ENCODE data around the gene BAX. TPM values are rescaled to one million over a fixed set of nuclear protein-coding genes. Genes with fewer than 3 reads are reported as not detected.

Gene BAX
- total RNA-seq, 1 donor from 2014 or later = 111 TPM

DNA sequence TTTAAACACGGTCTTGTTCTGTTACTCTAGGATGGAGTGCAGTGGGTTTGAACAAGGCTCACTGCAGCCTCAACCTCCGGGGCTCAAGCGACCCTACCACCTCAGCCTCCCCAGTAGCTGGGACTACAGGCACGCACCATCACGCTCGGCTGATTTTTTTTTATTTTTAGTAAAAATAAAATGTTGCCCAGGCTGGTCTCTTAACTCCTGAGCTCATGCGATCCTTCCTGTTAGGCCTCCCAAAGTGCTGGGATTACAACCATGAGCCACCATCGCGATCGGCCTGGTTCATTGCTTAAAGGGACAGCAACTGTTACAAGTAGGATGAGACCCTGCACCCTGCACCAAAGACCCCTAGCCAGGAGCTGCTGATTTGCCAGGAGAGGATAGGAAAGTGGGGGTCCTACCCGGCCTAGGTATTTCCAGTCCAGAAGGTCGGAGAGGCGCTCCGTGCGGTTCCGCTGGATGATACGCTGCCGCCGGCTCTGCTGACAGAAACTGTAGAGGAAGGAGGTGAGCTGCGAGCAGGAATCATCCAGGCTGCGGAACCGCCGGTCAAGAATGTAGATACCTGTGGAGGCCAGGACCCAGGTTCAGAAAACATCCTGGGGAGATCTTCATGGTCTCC is 15.6 kb downstream of the BAX start:
- POLR2A ChIA-PET = interaction anchor here (0.5 to 8.1 kb wide), 15 partner anchors 8 to 1871 kb away, joined by 3 to 179 read pairs (median 6); partner anchors contain the start of genes CA11, GYS1, HSD17B14 and PPP1R15A
- intact Hi-C loops (cut with micrococcal nuclease) = loop anchor here (2.0 kb wide), 2 partner anchors 23 to 127 kb away; partner anchors contain the start of genes GYS1 and RUVBL2
- TF ChIP-seq, protein P1, sequence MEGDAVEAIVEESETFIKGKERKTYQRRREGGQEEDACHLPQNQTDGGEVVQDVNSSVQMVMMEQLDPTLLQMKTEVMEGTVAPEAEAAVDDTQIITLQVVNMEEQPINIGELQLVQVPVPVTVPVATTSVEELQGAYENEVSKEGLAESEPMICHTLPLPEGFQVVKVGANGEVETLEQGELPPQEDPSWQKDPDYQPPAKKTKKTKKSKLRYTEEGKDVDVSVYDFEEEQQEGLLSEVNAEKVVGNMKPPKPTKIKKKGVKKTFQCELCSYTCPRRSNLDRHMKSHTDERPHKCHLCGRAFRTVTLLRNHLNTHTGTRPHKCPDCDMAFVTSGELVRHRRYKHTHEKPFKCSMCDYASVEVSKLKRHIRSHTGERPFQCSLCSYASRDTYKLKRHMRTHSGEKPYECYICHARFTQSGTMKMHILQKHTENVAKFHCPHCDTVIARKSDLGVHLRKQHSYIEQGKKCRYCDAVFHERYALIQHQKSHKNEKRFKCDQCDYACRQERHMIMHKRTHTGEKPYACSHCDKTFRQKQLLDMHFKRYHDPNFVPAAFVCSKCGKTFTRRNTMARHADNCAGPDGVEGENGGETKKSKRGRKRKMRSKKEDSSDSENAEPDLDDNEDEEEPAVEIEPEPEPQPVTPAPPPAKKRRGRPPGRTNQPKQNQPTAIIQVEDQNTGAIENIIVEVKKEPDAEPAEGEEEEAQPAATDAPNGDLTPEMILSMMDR (IDR thresholded peaks at IDR 0.05) = no peak
- CTCF ChIA-PET = interaction anchor here (0.6 to 5.6 kb wide), 28 partner anchors 8 to 245 kb away, joined by 3 to 49 read pairs (median 6); partner anchors contain the start of genes BAX, GYS1, HSD17B14 and NUCB1
- ATAC-seq (ENCODE audit: low read depth) (no peak), DNase-seq (no peak)
- peaks cover 59% of the 10 kb centered on the region for H3K36me3 Mint-ChIP-seq (ENCODE audit: low read depth)
- no peak overlapping the region for H3K4me3 Mint-ChIP-seq
- no peak overlapping the region for H3K27ac Mint-ChIP-seq
- H3K27me3 Mint-ChIP-seq = no peaks in the 10 kb centered on the region
- no peaks in the 10 kb centered on the region for H3K9me3 Mint-ChIP-seq
- H3K4me1 Mint-ChIP-seq = peaks cover 37% of the 10 kb centered on the region

DNA sequence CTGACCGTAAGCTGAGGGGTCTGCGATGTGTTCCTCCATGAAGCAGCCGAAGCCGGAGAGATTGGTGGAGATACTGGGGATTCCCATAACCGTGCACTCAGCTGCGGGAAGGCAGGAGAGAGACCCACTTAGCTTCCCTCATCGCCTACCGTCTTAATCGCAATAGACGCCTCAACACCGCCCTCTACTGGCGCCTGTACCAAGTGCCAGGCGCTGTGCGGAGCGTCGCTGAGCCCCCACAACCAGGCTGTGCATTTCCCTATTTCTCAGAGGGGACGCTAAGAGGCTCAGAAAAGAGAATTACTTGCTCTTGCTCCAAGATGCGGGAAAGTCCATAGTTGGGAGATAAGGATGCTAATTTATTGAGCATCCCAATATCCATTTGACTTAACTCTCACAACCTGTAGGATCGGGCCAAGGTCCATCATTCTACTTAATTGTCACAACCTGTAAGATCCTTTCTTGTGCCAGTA is 16.3 kb downstream of the BAX start:
- ATAC-seq (ENCODE audit: low read depth) = peak; percentile 91
- Mint-ChIP-seq H3K4me1 (peaks cover 30% of the 10 kb centered on the region), H3K9me3 (no peaks in the 10 kb centered on the region), H3K36me3 (ENCODE audit: low read depth) (peaks cover 52% of the 10 kb centered on the region), H3K4me3 (no peak overlapping the region), H3K27me3 (no peaks in the 10 kb centered on the region), H3K27ac (peak overlapping the region; percentile 46)
- peak; percentile 79 for DNase-seq
- CTCF ChIA-PET = interaction anchor here (0.6 to 5.6 kb wide), 28 partner anchors 9 to 245 kb away, joined by 3 to 49 read pairs (median 6); partner anchors contain the start of genes BAX, GYS1, HSD17B14 and NUCB1
- intact Hi-C loops (cut with micrococcal nuclease) = loop anchor here (1.0 to 2.0 kb wide), 5 partner anchors 22 to 183 kb away; partner anchors contain the start of genes GYS1 and RUVBL2
- POLR2A ChIA-PET = interaction anchor here (0.5 to 8.1 kb wide), 15 partner anchors 8 to 1872 kb away, joined by 3 to 179 read pairs (median 8); partner anchors contain the start of genes CA11, GYS1, HSD17B14 and PPP1R15A
- TF ChIP-seq, protein P1 (IDR thresholded peaks at IDR 0.05) = peak; percentile 97

DNA sequence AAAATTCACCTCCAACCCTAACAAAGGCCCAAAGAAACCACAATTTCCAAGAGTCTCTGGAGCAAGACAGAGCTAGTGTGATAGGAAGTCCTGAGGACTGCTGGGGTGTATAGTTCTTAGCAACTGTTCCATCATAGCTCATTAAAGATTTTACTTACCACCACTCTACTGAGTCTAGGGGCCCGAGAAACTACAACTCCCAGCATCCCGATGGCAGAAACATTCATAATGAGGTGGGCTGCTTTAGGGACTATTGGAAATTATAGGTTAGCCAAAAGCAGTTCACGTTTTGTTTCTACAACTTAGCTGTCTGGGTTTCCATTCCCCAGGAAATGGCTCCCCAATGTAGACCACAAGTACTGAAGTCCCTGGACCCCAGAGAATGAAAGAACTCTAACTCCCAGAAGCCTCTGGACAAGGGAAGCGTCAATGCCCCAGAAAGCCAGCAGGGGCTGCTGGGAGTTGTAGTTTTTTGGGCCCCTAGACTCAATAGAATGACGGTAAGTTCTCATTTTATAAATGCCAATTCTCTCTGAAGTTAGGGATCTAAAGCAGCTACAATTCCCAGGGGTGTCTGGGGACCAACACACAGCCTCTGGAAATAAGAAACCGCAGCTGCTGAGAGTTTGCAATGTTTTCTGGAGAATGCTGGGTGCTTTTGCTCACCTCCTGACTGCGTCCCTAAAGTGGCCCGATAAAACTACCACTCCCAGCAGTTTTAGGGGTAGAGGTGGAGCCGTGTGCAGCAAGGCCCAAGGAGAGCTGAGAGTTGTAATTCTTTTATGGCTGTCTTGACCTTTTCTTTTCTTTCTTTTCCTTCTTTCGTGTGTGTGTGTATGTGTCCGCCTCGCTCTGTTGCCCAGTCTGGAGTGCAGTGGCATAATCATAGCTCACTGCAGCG is 21.5 kb downstream of the BAX start:
- H3K4me3 Mint-ChIP-seq = no peak overlapping the region
- no peak for DNase-seq

DNA sequence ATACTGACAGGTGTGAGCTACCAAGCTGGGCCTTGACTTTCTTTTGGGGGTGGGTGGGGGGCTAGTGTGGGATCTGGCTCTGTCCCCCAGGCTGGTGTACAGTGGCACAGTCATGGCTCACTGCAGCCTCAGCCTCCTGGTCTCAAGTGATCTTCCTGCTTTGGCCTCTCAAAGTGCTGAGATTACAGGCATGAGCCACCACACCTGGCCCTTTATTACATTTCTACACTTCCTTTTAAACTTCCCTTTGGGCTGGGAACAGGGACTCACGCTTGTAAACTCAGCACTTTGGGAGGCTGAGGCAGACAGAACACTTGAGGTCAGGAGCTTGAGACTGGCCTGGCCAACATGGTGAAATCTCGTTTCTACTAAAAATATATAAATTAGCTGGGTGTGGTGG is 22.4 kb downstream of the BAX start:
- intact Hi-C loops (cut with micrococcal nuclease) = no loop called here
- H3K36me3 Mint-ChIP-seq (ENCODE audit: low read depth) = peaks cover 37% of the 10 kb centered on the region
- DNase-seq (no peak), ATAC-seq (ENCODE audit: low read depth) (no peak)
- ChIA-PET POLR2A (interaction anchor here (0.5 to 2.6 kb wide), 3 partner anchors 10 to 138 kb away, joined by 4 to 15 read pairs (median 8); partner anchors contain the start of gene FTL), CTCF (interaction anchor here (1.4 to 1.5 kb wide), 2 partner anchors 134 to 182 kb away, joined by 3 to 5 read pairs; no protein-coding TSS in a partner anchor)
- H3K9me3 Mint-ChIP-seq = no peaks in the 10 kb centered on the region
- H3K27me3 Mint-ChIP-seq = no peaks in the 10 kb centered on the region
- no peak overlapping the region for H3K4me3 Mint-ChIP-seq
- H3K27ac Mint-ChIP-seq = no peak overlapping the region
- peaks cover 8% of the 10 kb centered on the region for H3K4me1 Mint-ChIP-seq
- TF ChIP-seq, protein P1 (IDR thresholded peaks at IDR 0.05) = no peak

More for the DNA sequence above, 21.5 kb downstream of the BAX start:
- TF ChIP-seq, protein P1 (IDR thresholded peaks at IDR 0.05) = no peak
- H3K4me1 Mint-ChIP-seq = peaks cover 8% of the 10 kb centered on the region
- POLR2A ChIA-PET = interaction anchor here (0.5 to 2.6 kb wide), 9 partner anchors 10 to 339 kb away, joined by 3 to 15 read pairs (median 6); partner anchors contain the start of genes FTL, GYS1, NUCB1 and RUVBL2
- peaks cover 29% of the 10 kb centered on the region for H3K36me3 Mint-ChIP-seq (ENCODE audit: low read depth)
- H3K27me3 Mint-ChIP-seq = no peaks in the 10 kb centered on the region
- intact Hi-C loops (cut with micrococcal nuclease) = loop anchor here (1.0 kb wide), 2 partner anchors 11 to 17 kb away; partner anchors contain the start of genes FTL, GYS1 and RUVBL2
- H3K27ac Mint-ChIP-seq = no peak overlapping the region
- CTCF ChIA-PET = interaction anchor here (0.6 to 1.5 kb wide), 2 partner anchors 133 to 188 kb away, joined by 3 to 5 read pairs; no protein-coding TSS in a partner anchor
- ATAC-seq (ENCODE audit: low read depth) = peak; percentile 64
- H3K9me3 Mint-ChIP-seq = no peaks in the 10 kb centered on the region

Measured in activated B cell treated with CpG ODN at 0.5 μM for 24 hours (primary cell).